ENCODE data around the gene PPP1R15A. TPM values are rescaled to one million over a fixed set of nuclear protein-coding genes. Genes with fewer than 3 reads are reported as not detected.
"Not testable (repeated sequence)": the region's sequence is repeated elsewhere in the genome, so short reads cannot be mapped to it uniquely, and the experiment has no call there.

Gene PPP1R15A
- total RNA-seq, 6 donors from 2014 or later: 96.2 to 194 (median 114) TPM

- Histone ChIP-seq H3K27ac (peak overlapping the region in 3 of 4 donors; percentile 51 to 78 (median 72)), H3K4me1 (peaks cover 0 to 28% (median 18%) of the 10 kb centered on the region in 4 donors), H3K36me3 (no peaks in the 10 kb centered on the region), H3K4me3 (peak overlapping the region in 2 of 4 donors; percentile 33 to 39), H3K9me3 (no peaks in the 10 kb centered on the region), H3K27me3 (no peaks in the 10 kb centered on the region)
- DNase-seq: no peak
- 63 to 77% methylated on average over 14 of the region's 14 CpGs for WGBS, 2 donors
- peak; percentile 35 to 46 for ATAC-seq (ENCODE audit: low FRiP score in 2 of 2)
- TF ChIP-seq EP300 (IDR thresholded peaks at IDR 0.05) (no peak), POLR2A (IDR thresholded peaks at IDR 0.05) (no peak), POLR2AphosphoS5 (IDR thresholded peaks at IDR 0.05) (no peak), CTCF (IDR thresholded peaks at IDR 0.05) (no peak)
Observed at GRCh38 chr19:48867123-48867745, 5.0 kb upstream of the PPP1R15A start.

GRCh38 chr19:48867746-48868113 is 4.5 kb upstream of the PPP1R15A start:
- DNase-seq (no peak), ATAC-seq (ENCODE audit: low FRiP score in 2 of 2) (no peak)
- no peaks in the 10 kb centered on the region for H3K36me3 ChIP-seq
- H3K9me3 ChIP-seq: no peaks in the 10 kb centered on the region
- peak overlapping the region; percentile 51 to 83 (median 75) for H3K27ac ChIP-seq
- peaks cover 0 to 28% (median 18%) of the 10 kb centered on the region in 4 donors for H3K4me1 ChIP-seq
- TF ChIP-seq POLR2A (IDR thresholded peaks at IDR 0.05) (no peak), POLR2AphosphoS5 (IDR thresholded peaks at IDR 0.05) (no peak), EP300 (IDR thresholded peaks at IDR 0.05) (no peak), CTCF (IDR thresholded peaks at IDR 0.05) (no peak)
- 71 to 73% methylated on average over 7 of the region's 7 CpGs for WGBS, 2 donors
- H3K27me3 ChIP-seq: no peaks in the 10 kb centered on the region
- H3K4me3 ChIP-seq: peak overlapping the region in 2 of 4 donors; percentile 33 to 39

GRCh38 chr19:48868114-48868886 is 3.9 kb upstream of the PPP1R15A start, which contains the start of gene PLEKHA4:
Gene PLEKHA4, minus strand, starts transcription at chr19:48868617. Its CDS starts 997 bp downstream, at chr19:48867620.
- ATAC-seq (ENCODE audit: low FRiP score in 2 of 2): peak in 1 of 2 donors; percentile 53
- peak within 1 kb of the TSS in 2 of 4 donors; percentile 33 to 39 for H3K4me3 ChIP-seq
- H3K4me1 ChIP-seq: peaks cover 0 to 30% (median 19%) of the 10 kb centered on the region in 4 donors
- TF ChIP-seq POLR2AphosphoS5 (IDR thresholded peaks at IDR 0.05) (peak in 1 of 2 donors; percentile 40), EP300 (IDR thresholded peaks at IDR 0.05) (no peak)
- peaks cover 0 to 2% (median under 1%) of the 10 kb centered on the region in 4 donors for H3K36me3 ChIP-seq
- no peaks in the 10 kb centered on the region for H3K9me3 ChIP-seq
- no peaks in the 10 kb centered on the region for H3K27me3 ChIP-seq
- DNase-seq: peak in 1 of 2 donors; percentile 83
- WGBS, 2 donors: 33 to 45% methylated on average over 9 to 10 of the region's 11 CpGs
- peak within 1 kb of the TSS; percentile 51 to 83 (median 75) for H3K27ac ChIP-seq

GRCh38 chr19:48870048-48870447 is 2.2 kb upstream of the PPP1R15A start:
- ATAC-seq (ENCODE audit: low FRiP score in 2 of 2) (no peak), DNase-seq (no peak)
- Histone ChIP-seq H3K27me3 (no peaks in the 10 kb centered on the region), H3K4me3 (no peak overlapping the region), H3K9me3 (no peaks in the 10 kb centered on the region), H3K27ac (no peak overlapping the region), H3K36me3 (peaks cover 0 to 19% (median 16%) of the 10 kb centered on the region in 4 donors), H3K4me1 (peaks cover 8 to 45% (median 30%) of the 10 kb centered on the region in 4 donors)
- 95 to 98% methylated on average over 9 of the region's 9 CpGs for WGBS, 2 donors
- TF ChIP-seq POLR2A (IDR thresholded peaks at IDR 0.05) (no peak), POLR2AphosphoS5 (IDR thresholded peaks at IDR 0.05) (no peak), EP300 (IDR thresholded peaks at IDR 0.05) (no peak), CTCF (IDR thresholded peaks at IDR 0.05) (no peak)

- Histone ChIP-seq H3K27ac (peak overlapping the region in 3 of 4 donors; percentile 43 to 100 (median 99)), H3K36me3 (peaks cover 9 to 35% (median 30%) of the 10 kb centered on the region in 4 donors), H3K4me1 (peaks cover 22 to 56% (median 45%) of the 10 kb centered on the region in 4 donors), H3K4me3 (peak overlapping the region in 3 of 4 donors; percentile 67 to 77 (median 73))
- H3K27me3 ChIP-seq; H3K9me3 ChIP-seq; DNase-seq; ATAC-seq (ENCODE audit: low FRiP score in 2 of 2): not testable (repeated sequence)
- 82 to 88% methylated on average over 31 of the region's 31 CpGs for WGBS, 2 donors
Observed at GRCh38 chr19:48871471-48872181, 595 bp upstream of the PPP1R15A start.

All from upper lobe of left lung (tissue), 6 donors.